GM19455 (cell line): ENCODE results near the gene WNT9B.

ENCODE experiments used
- ATAC-seq: cut with Tn5 transposase; IDR thresholded peaks from one replicate; pipeline ENCODE4 v1.9.1; 2021; ENCODE audit not compliant: unreplicated experiment

WNT9B gene, protein sequence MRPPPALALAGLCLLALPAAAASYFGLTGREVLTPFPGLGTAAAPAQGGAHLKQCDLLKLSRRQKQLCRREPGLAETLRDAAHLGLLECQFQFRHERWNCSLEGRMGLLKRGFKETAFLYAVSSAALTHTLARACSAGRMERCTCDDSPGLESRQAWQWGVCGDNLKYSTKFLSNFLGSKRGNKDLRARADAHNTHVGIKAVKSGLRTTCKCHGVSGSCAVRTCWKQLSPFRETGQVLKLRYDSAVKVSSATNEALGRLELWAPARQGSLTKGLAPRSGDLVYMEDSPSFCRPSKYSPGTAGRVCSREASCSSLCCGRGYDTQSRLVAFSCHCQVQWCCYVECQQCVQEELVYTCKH

GRCh38 chr17:46851029-46851741 is at the start of gene WNT9B:
WNT9B (plus strand) TSS chr17:46851583; CDS start chr17:46851639, 56 bp downstream.
- ATAC-seq: no peak

DNA sequence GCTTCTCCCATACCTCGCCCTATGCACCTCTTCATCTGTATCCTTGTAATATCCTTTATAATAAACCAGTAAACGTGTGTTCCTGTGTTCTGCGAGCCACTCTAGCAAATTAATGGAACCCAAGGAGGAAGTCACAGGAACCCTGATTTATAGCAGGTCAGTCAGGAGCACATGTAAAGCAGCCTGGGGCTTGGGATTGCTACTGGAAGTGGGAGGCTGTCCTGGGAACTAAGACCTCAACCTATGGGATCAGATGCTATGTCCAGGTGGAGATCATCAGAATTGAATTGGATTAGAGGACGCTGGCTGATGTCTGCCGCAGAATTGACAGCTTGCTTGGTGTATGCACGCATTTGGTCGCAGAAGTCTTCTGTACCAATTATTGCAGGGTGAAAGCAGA is 48.6 kb upstream of the WNT9B start:
- ATAC-seq: no peak

GRCh38 chr17:46803544-46803943 is 47.8 kb upstream of the WNT9B start:
- no peak for ATAC-seq

- ATAC-seq: no peak
Measured at GRCh38 chr17:46805771-46806170, 45.6 kb upstream of the WNT9B start.

- ATAC-seq: no peak
Measured at GRCh38 chr17:46809110-46809571, 42.2 kb upstream of the WNT9B start.

GRCh38 chr17:46810837-46811236 is 40.5 kb upstream of the WNT9B start:
- no peak for ATAC-seq

- no peak for ATAC-seq
Measured at GRCh38 chr17:46811978-46812583, 39.3 kb upstream of the WNT9B start.

- ATAC-seq: no peak
Measured at GRCh38 chr17:46812624-46813318, 38.6 kb upstream of the WNT9B start.

GRCh38 chr17:46813920-46814319 is 37.5 kb upstream of the WNT9B start:
- no peak for ATAC-seq

DNA sequence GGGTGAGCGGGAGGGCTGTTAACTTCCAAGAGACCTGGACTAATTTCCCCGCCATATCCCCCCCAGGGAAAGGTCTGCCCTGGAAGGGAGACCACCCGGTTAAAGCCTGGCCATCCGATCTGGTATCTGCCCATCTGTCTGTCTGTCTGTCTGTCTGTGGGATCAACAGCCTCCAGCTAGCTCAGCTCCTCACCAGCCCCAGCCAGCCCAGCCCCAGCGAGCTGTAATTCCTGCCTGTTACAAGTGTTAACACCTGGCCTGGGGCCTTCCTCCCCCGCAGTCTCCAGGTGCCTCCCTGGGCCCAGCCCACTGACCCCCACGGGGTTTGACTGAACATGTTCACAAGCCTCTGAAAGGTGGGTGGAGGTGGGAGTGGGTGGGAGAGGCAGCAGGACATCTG is 36.9 kb upstream of the WNT9B start:
- no peak for ATAC-seq

GRCh38 chr17:46815474-46816353 is 35.7 kb upstream of the WNT9B start:
- no peak for ATAC-seq

- no peak for ATAC-seq
Measured at GRCh38 chr17:46817151-46817900, 34.1 kb upstream of the WNT9B start.

GRCh38 chr17:46817901-46818209 is 33.5 kb upstream of the WNT9B start:
- ATAC-seq: no peak

- ATAC-seq: no peak
Measured at GRCh38 chr17:46818316-46818928, 33.0 kb upstream of the WNT9B start, which contains the start of gene WNT3. WNT3 (minus strand) TSS chr17:46818692; CDS start chr17:46818597, 95 bp downstream.

DNA sequence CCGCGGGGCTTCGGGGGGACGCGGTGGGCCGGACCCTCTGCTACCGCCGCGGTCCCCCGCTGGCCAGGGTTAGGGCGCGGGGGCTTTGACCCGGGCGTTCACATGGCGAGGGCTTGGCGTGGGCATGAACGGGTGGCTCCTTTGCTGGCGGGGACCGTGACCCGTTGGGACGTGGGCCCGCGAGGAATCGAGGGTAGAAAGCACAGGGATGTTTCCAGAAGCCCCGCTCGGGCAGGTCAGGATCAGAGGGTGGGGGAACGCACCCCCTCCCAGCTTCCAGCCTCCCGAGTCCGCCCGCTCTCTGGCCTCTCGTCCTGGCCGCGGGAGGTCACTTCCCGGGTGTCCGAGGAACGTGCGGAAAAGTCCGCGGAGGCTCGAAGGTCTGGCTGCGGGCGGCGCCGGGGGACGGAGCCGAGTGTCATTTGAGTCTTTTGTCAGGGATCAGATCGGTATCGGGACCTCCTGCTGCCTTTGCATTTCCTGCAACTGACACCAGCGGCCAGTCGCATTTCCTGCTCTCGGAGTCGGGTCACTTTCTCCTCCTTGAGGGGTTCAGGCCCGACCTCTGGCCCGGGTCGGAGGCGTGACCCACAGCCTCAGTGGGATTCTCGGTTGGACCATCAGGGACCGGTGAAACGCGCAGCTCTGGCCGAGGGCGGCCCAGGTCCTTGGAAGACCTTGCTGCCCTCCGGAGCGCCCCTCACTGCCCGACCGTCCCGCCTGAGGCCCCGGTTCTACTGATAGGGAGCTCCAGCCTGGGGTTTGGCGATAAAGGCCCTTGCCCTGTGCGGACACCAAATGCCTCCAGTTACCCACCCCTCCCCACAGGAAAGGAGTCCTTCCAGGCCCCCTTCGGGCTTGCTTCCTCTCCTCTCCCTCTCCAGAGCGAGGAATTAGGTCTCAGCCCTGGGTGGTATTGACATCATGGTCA is 32.2 kb upstream of the WNT9B start:
- ATAC-seq: no peak

GRCh38 chr17:46819906-46820351 is 31.5 kb upstream of the WNT9B start:
- no peak for ATAC-seq

GRCh38 chr17:46820592-46821450 is 30.6 kb upstream of the WNT9B start:
- no peak for ATAC-seq
